HG02870 (cell line): ENCODE measurements around the gene SOSTDC1.
"Not testable (repeated sequence)": the region's sequence is repeated elsewhere in the genome, so short reads cannot be mapped to it uniquely, and the experiment has no call there.

Experiments used
- ATAC-seq: cut with Tn5 transposase; IDR thresholded peaks from one replicate; pipeline ENCODE4 v1.9.1; 2021; ENCODE audit warnings: mild to moderate bottlenecking, moderate library complexity; ENCODE audit not compliant: unreplicated experiment

SOSTDC1 gene, protein sequence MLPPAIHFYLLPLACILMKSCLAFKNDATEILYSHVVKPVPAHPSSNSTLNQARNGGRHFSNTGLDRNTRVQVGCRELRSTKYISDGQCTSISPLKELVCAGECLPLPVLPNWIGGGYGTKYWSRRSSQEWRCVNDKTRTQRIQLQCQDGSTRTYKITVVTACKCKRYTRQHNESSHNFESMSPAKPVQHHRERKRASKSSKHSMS

DNA sequence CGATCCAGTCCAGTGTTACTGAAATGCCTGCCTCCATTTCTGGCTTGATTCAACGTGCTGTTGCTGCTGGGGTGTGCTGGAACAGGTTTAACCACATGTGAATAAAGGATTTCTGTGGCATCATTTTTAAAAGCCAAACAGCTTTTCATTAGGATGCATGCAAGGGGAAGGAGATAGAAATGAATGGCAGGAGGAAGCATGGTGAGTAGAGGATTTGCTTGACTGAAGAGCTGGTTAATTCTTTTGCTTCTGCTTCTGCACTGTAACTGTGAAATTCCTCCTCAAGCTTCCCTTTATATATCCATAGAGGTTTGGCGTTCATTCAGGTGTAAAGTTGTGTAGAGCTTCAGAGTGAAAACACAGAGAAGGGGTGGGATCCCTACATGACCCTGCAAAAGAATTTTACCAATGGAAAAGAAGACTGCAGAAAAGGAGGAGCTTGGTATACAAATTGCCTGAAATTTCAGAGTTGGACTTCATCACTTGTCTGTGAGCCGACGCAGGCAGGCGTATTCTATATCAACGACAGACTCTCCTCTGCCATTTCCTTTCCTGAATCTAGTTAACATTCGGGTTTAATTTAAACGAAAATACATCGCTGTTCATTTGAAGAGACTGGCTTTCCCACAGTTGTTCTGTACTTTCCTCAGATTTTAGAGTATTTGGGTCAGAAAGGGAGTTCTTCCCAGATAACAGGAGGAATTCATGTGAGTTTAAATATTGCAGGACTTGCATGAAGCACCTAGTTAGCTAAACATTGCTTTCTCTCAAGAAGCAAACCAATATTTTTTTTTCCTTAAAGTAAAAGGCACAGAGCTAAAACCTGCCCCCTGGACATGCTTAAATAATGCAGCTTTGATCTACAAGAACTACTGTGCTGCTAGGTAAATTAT, at the start of gene SOSTDC1:
Gene SOSTDC1, minus strand, starts transcription at position 270 of the 893 bp plus-strand sequence. Its CDS starts 70 bp downstream, at position 200.
- no peak for ATAC-seq

DNA sequence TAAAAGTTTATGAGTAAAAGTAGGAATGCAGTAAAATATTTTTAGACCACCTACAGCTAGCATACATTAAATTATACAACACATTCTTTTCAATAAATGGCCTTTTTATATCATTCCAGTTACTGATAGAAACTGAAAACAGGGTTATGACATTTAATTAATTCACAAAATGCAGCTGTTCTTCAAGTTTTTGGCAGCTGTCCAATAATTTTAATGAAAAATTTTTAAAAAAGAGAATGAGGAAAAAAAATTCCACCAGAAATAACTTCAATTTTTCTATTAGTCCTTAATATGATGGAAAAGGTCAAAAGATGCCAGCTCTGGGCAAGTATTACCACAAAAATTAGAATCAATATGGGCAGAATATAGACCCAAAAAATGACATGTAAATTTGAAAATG, 49.2 kb upstream of the SOSTDC1 start:
- ATAC-seq: no peak

DNA sequence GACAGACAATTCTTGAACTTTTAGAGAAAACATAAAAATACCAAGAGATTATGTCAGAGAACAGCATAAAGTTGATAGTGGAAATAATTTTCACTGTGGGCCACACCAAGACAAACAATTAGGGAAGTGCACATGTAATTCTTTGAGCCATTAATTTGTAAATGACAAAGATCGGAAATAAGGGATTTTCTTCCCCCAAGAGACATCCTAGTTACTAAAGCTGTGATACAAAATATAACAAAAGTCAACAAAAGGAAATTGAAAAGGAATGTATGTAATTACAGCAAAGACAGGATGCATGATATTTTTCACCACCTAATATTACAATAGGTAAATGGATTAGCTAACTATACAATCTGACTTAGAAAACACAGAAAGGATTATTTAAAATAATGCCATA, 48.7 kb upstream of the SOSTDC1 start:
- ATAC-seq: no peak

DNA sequence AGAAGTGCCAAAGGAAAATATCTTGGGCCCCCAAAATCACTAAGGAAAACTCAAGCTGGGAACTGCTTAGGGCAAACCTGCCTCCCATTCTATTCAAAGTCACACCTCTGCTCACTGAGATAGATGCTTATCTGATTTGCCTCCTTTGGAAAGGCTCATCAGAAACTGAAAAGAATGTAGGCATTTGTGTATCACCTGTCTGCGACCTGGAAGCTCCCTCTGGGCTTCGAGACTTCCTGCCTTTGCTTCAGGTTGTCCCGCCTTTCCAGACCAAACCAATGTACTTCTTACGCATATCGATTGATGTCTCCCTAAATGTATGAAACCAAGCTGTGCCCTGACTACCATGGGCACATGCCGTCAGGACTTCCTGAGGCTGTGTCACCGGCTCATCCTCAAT, 46.6 kb upstream of the SOSTDC1 start:
- no peak for ATAC-seq

DNA sequence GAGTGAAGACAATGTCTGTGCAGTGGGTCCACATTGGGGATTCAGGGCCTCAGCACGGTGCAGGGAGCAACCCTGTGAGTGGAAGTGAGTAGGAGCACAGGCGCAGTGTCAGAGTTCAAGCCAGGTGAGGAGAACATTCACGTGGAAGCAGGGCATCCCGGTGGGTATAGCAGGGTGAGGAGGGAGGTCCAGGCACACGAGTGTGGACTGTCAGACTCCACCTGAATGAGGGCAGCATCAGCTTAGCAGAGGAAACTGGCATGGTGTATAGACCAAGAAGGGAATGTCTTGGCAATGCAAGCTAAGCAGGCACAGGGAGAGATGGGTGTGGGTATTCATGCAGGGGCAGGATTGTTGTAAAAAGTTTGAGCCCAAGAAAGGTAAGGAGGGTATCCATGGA, 45.8 kb upstream of the SOSTDC1 start:
- no peak for ATAC-seq

DNA sequence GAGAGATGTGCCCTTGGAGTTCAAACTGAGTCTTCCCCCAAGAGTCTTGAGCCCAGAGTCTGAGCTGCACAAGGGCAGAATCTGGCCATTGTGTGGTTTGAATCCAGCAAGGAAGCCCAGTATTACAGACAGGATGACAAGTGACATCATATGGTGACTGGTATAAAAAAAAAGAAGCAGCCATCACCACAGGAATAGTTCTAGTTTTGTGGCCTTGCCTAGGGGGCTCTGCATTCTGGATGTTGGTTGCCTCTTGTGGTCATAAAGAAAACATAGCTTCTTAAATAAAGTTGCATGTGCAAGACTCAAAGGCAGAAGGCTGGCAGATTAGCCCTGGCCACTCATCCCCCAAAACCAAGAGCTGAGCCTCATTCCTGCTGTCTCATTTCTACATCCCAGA, 44.3 kb upstream of the SOSTDC1 start:
- no peak for ATAC-seq

DNA sequence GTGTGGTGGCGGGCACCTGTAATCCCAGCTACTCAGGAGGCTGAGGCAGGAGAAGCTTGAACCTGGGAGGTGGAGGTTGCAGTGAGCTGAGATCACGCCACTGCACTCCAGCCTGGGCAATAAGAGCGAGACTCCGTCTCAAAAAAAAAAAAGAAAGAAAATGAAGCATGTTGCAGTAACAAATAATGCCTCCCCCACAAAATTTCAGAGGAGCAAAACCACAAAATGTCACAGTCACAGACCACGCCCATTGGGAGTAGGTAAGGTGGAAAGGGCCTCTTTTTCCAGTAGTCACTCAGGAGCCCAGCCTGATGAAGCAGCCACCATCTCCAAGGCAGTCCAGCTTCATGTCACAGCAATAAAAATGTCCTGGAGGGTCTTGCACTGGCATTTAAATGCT, 40.9 kb upstream of the SOSTDC1 start:
- not testable (repeated sequence) for ATAC-seq

DNA sequence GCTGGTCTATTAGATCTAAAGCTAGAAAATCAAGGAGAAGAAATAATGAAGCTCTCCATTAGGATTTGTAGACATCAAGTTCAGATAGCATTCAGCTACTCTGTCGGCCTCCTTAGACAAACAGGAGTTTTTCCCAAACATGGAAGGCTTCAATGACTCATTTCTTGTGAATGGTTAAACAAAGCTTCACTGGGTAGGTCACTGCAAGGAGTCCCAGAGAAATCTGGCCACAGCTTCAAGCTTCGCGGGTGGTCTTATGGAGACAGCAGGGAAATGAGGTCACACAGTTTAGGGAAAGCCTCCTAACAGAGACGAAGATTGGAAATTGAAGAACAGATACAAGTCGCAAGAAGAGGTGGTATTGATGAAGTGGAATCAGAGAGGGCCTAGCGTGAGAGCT, 38.5 kb upstream of the SOSTDC1 start:
- no peak for ATAC-seq

DNA sequence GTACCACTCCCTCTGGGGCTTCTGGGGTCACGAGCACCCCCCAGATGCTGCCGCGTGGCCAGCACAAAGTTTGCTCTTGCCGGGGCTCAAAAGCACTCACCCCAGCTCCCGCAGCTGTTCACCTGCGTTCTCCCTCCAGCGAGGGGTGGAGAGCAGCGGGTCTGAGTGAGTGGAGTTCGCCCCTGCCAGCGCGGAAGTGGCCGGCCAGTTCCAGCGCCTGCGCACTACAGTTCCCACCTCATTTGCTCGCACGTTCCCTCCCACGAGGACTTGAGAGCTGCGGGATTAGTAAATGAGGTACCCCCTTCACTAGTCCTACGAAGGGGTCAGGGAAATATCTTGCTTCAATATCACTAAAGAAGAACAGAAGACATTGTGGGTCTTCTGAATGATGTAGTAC, 36.8 kb upstream of the SOSTDC1 start:
- no peak for ATAC-seq

DNA sequence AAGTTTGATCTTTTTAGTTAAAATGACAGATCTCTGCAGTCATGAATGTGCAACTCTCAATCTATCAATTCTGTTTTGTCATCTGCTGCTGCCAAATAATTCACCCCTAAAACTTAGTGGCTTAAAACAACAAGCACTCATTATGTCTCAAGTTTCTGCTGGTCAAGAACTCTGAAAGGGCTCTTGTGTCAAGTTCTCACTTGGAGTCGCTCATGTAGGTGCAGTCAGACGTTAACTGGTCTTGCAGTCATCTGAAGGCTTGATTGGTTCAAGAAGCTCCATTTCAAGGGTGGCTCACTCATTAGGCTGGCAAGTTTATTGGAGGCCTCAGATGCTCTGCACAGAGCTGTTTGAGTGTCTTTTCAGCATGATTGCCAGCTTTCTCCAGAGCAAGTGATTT, 32.6 kb upstream of the SOSTDC1 start:
- no peak for ATAC-seq

DNA sequence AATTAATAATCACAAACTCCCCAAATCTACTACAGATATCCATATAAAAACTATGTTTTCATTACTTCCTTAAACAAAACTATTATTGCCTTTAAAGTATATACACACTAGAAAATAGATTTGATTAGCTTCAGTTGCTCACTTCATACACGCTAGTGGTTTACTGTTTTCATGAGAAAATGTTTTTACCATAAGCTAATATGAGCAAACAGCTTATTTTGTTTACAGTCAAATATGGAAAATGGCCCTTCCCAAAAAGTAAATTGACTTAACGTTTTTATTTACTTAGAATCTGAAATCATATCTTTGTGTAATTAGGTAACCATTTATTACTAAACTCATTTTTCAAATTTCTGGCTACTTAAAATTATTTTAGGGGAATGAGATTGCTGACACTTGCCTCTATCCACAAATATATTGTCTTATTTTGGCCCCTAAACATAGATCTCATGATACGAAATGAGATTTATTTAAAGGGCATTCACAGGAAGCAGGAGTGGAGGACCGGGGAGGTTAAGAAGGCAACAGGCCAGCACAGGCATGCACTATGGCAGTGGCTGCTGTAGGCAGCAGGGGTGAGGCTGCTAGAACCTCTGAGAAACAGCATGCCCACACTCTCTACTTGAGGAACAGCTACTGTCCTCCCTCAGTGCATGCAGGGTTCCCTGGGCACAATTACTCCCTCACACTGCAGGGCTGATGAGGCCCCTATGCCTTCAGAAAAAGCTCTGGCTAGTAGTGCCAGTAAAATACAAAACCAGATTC, 29.6 kb upstream of the SOSTDC1 start:
- no peak for ATAC-seq

DNA sequence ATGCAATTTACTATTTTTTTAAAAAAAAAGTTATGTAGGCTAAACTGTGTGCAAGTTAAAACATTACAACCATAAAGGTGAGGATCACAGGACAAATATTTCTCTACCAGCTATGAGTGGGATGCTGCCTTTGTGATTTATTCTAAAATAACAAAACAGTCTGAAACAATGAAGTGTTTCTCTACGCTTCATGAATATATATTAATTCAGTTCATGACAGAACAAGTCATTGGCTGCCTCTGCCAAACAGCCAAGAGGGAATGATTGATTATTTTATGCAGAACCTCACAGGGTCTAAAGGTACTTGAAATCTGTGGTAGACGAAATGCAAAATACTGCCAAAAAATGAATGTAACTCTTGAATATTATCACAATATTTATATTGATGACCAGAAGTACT, 29.0 kb upstream of the SOSTDC1 start:
- no peak for ATAC-seq

DNA sequence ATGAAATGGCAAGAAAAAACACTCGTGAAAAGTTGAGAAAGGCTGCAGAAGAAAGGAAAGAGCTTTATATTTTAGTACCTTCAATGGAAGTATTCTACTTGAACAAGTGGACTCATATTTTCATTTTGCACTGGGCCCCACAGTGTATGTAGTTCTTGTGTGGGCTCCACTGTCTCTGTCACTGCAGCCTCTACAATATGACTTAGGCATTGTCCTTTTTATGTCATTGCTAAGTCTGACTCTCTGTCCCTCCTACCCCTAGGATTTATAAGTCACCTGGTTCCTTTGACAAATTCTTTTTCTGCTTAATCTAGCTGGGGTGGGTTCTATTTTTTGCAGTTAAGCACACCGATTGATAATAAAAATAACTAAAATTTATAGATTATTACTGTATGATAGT, 27.7 kb upstream of the SOSTDC1 start:
- no peak for ATAC-seq

DNA sequence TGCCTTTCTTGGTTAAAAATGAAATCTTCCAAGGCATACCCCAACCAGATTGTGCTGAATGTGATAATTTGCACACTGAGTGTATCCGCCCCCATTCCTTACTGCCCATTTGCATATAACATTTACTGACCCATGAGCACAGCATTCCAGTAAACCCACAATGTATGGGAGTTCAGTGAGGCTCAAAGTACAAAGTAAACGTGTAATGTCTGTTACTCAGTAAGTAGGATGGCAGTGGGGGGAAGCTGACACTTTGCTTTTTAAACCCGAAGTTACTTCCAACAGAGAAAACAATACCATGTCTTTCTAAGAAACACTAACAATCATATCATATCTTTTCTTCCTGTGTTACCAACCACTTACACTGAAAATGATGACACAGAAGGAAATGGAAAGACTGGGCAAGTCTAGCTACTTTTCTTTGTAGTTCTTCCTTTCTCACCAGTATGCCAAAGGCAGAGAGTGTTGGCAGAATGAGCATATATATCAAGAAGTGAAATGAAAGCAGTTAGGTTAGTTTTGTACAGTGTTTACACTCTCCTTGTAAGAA, 27.1 kb upstream of the SOSTDC1 start:
- ATAC-seq: no peak

DNA sequence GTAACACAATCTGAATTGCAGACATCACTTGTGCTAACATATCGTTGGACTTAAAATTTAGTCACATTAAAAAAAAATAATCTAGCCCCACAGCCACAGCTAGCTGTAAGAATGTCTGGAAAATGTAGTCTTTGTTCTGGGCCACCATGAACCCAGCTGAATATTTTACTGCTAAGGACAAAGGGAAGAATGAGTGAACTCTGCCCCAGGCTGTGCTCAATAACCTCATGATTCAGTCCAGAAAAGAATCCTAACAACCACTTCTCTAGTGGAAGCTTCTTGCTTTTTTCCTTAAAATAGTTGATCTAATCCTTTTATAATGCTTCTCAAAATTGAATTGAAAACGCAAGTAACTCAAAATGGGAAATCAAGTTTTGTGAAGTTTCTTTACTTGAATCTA, 25.6 kb upstream of the SOSTDC1 start:
- ATAC-seq: no peak

DNA sequence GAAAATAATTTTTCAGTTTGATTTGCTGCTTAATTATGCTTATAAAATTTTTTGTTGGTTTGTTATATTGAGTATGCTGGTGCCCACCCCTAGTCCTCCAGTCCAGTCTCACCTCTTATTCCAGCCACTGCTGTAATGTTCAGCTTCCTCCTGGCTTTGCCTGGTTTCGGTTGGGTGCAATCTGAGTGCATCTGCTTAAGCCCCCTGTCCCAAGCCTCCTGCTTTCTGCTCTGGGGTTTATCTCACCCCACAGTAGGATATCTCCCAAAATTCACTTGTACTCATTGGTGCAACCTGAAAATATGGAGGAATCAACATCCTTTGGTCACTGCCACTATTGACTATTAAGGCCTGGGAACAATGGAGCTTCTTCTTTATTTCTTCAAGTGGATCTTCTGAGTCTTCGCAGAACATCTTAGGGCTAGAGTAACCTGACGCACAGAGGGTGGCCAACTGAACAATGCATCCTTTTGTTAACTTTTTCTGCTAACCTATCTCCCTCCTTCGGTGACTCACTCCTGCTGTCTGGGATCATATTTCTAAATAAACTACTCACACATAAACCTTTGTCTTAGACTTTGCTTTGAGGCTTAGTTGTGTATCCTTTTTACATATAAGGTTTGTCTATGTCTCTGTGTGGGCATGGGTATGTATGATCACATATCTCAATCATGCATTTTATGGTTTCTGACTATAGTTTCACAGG, 19.1 kb upstream of the SOSTDC1 start:
- no peak for ATAC-seq

DNA sequence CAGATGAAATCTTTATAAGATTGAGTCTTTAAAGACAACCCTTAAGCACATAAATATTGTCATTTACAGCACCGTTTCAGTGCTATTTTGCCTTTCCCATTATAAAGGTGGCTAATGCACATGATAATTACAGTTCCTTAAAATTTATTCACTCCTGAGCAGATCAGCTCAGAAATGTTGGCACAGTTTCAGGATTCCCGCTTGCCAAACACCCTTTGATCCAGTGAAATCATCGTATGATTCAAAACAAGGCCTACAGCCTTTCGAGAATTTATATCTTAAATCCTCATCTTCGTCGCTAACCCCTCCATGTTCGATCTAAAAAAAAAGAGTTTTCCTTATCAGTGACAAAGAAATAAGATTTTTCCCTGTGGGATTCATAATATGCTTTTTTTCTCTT, 14.1 kb upstream of the SOSTDC1 start:
- ATAC-seq: no peak

DNA sequence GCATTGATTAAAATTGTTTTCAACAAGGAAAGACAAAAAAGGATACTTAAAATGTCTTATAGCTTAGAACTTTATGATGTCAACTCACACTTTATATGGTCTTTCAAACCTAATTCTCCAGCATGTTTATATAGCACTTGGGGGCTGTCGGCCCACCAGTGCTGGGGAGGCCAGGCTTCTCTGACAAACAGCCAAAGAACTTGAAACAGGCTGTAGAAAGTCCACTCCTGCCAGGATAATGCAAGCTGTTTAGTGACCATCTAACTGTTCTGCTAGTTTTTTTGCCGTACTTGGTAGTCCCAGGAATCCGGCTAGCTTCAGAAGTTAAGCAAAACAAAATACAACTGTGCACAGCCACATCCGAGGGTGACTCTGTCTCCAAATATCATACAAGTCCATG, 13.6 kb upstream of the SOSTDC1 start:
- no peak for ATAC-seq

DNA sequence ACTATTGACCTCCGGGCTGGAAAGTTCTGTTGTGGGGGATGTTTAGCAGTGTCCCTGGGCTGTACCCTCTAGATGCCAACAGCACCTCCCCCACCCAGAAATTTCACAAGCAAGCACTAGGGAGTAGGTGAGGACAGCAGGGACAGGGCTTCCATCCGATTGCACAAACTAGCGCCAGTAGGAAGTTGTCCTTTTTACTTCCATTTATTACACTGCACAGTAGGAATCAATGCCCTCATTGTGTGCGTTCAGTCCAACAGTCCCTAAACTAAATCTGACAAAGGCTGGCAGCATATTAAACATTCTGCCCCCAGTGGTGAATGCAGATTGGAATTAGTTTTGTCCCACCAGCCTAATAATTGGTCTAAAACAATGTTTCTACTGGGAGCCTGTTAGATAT, 6.4 kb upstream of the SOSTDC1 start:
- ATAC-seq: no peak

DNA sequence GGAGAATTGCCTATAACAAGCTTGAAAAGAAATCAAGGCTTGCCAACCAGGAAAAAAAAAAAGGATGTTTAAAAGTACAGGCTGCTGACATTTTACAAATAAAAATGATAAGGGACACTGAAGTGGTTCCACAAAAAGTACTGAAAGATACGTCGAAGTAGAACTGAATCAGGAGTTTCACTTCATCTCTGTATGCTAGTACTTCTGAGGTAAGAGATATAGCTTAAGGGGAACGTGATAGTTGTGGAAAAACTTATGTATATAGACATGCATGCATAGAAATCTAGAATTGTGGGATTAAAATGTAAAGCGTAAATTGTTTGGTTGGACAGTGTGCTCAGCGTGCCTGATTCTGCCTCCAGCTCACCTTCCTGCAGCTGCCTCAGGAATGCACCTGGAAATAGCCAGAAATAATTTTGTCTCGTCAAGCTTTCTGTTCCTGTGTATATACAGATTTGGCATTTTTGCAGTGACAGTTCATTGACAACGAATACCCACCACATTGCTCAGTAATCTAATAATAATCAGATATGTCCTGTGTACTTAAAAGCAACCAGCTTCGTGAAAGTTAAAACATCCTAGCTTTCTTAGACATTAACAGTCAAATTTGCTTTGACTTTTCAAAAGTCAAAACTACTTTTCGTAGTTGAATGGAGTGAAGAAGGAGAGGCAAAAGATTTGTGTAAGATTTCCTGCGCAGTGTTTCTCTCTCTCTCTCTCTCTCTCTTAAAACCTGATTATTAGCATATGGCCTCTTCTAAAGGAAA, 1.4 kb downstream of the SOSTDC1 start:
- no peak for ATAC-seq
